Frontal cortex (tissue), 1 donor: ENCODE measurements around the gene ZNF827. TPM values are rescaled to one million over a fixed set of nuclear protein-coding genes. Genes with fewer than 3 reads are reported as not detected.

Experiments used
- small RNA-seq: library from RNA; depleted of rRNA; stranded (forward); fragments of <200 nt; gene quantifications from one replicate; pipeline ENCODE3, GENCODE V24; 2014
- total RNA-seq: library from RNA; depleted of rRNA; stranded (reverse); fragments of >200 nt; gene quantifications from one replicate; pipeline ENCODE4 v1.2.3, GENCODE V29; 2014

ZNF827 gene
- total RNA-seq, 1 donor from 2014 or later = 21.2 TPM

Small RNA genes within 50 kb of the gene (small RNA-seq; reads per million reads assigned to genes)
- gene RF00019 = not detected

Other genes starting within 250 kb of the ZNF827 start
- gene LSM6, start 236.9 kb upstream of the ZNF827 start, total RNA-seq = 39.1 TPM